HG03066 (cell line): ENCODE data around the gene DEPP1.

Source experiments
- ATAC-seq: cut with Tn5 transposase; IDR thresholded peaks from one replicate; pipeline ENCODE4 v1.9.1; 2021; ENCODE audit warnings: low read depth; ENCODE audit not compliant: unreplicated experiment

DEPP1 gene

DNA sequence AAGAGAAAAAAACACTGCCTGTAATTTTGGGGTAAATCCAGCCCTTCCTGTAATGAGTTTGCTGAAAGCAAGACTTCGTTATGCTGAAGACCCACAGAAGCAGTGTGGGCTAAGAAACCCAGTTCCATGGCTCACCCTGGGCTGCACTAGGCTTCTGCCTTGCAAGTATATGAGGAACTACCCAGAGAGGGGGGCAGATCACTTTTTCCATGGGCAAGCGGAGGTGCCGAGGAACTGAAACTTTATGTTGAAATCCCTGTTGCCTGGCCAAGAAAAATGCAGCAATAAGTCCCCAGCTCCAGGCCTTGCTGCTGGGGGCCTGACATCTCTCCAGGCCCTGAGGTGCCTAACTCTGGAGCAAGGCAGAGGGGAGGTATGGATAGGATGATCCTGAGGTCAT, 10.5 kb downstream of the DEPP1 start:
- ATAC-seq, result no peak

GRCh38 chr10:44967616-44968015, 11.0 kb downstream of the DEPP1 start:
- no peak for ATAC-seq

DNA sequence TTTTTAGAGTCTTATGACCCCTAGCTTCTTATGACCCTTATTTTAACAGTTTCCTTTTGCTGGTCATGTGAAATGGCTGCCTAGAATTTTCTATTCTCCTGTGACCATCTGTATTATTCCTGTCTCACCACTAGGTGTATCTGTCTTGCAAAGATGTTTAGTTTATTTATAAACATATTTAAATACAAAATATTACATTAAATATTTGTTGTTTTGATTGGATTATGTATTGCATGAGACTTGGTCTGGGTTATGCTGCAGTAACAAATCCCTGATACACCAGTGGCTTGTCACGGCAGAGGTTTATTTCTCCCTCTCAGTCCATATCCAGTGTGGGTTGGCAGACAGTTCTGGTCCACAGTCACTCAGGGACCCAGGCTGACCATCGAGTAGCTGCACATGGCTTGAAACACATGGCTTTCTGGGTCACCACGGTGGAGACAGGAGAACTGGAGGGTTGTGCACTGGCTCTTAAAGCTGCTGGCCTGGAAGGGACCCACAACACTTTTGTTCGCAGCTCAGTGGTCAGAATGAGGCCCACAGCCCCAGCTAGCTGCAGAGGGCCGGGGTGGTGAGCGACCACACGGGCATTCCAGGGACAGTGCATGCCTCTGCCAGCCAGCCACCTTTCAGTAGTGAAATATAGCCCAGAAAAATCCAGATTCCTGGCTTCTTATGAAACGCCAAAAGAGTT, 11.6 kb downstream of the DEPP1 start:
- ATAC-seq, result no peak

GRCh38 chr10:44966129-44966815, 12.3 kb downstream of the DEPP1 start:
- ATAC-seq, result no peak

DNA sequence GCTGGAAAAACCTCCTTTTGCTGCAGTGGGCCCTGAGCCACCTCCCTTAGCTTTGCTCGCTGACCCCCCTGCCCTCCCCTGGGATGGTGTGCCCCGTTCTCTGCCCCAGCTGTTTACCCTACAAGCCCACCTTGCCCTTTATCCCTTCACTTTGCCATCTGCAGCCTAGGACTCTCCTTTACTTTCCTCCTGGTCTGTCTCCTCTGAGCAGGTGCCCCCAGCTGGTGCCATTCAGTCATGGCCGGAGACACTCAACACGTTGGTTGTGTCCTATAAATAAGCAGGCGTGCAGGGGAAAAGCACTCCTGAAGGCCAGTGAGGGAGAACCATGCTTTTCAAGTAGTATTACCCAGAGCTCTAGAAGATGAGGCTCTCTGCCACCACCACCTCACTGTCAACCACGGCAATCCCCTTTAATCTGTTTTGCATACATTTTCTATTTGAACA, 12.9 kb downstream of the DEPP1 start:
- no peak for ATAC-seq

- no peak for ATAC-seq
Measured at GRCh38 chr10:44965104-44965503, 13.5 kb downstream of the DEPP1 start.

DNA sequence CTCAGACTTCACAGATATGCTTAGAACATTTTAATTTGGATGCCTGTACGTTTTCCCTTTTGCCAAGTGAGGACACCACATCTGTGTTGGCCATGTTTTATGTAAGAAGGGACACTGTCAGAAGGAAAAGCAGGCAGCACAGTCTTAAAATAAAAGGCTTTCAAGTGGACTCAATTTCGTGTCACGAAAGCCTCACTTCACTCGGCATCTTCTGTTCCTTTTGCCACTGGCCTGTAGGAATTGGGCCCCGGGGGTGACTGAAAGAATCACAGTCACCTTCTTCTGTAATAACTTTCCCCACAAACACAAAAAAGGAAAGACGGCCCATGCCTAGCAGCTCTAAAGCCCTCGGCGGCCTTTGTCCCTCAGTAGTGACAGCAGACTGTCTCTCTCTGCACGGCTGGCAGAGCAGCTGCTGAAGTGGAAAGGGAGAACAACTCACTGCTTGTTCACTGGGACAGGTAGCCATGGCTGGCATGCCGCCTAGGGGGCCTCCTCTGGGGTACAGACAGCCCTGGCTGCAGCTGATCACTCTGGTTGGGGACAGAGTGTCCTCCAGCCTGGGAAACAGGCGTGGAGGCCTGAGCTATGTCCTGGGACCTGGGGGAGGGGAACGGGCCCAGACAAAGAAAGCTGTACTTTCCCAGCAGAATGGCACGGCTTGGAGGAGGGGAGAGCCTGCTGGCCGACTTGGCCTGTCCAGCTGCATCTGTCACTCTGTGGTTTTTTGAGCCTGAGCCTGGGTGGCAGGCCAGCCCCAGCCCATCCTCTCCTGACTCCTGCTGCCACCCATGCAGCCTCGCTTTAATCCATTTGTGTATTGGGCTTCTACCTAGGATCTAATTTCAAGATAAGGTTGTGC, 14.6 kb downstream of the DEPP1 start:
- no peak for ATAC-seq

GRCh38 chr10:44962870-44963738, 15.5 kb downstream of the DEPP1 start:
- ATAC-seq, result no peak

- no peak for ATAC-seq
Measured at GRCh38 chr10:44961931-44962750, 16.5 kb downstream of the DEPP1 start.

- ATAC-seq, result no peak
Measured at GRCh38 chr10:44961230-44961571, 17.4 kb downstream of the DEPP1 start.

DNA sequence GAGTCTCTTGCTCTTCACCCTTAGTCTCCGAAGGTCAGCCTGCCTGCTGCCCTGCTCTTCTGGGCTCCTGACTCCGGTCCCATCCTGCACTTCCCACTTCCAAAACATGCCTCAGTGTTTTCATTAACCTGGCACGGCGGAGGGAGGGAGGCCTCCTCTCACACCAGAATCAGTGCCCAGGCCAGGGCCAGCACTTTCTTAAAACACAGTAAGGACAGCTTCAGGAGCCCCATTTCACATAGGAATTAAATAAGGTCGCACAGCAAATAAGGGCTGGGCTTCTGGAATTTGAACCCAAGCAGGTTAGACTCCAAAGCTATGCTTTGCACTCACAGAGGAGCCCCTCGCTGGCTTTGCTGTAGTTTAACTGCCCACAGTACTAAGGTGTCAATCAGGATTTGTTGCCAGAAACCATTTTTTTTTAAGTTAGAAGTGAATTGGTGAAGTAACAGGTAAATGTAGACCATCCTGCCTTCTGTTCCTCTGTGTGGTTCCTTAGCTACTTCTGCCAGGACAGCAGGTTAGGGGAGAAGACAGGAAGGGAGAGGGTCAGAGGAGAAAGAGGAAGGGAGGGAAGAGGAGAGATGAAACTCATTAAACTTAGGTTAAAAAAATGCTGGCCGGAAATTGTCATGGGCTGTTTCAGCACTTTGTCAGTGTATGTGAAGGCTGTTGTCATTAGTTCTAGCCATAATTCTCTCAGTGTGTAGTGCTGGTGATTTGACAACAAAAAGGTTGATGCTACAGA, 18.0 kb downstream of the DEPP1 start:
- ATAC-seq, result no peak

DNA sequence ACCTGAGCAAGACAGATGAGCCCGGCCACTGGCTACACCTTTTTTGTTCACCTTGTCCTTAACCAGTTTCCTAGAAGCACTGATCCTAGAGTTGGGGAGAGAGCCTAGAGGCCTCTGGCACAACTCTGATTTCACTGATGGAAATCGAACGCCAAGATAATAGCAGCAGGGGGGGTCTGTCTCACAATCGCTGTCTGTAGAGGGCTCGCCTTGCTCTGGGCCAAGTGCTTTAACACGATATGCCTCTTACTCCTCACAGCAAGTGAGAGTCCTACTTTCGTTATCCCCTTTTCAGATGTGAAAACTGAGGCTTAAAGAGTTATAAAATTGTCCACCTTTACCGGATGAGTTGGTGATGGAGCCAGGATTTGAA, 18.5 kb downstream of the DEPP1 start:
- no peak for ATAC-seq

GRCh38 chr10:44959247-44960087, 19.1 kb downstream of the DEPP1 start, which contains the start of gene RASSF4:
RASSF4 (plus strand) TSS chr10:44959802; CDS start chr10:44970203, 10,401 bp downstream.
- ATAC-seq, result peak; percentile 93

DNA sequence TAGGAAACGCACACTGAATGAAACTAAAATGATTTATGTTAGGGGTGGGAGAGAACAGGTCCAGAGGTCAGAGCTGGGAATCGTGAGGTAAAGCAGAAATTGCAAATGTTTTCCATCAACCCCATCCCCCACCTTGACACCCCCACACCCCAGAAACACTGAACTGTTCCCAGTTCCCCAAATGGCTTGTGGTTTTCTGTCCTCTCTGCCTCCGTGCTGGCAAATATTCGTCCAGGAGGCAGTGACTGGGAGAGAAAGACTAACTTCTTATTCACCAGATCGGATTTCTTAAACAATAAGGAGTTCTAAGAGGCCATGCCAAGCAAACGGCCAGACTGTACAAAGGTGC, 19.7 kb downstream of the DEPP1 start:
- ATAC-seq, result no peak

- ATAC-seq, result no peak
Measured at GRCh38 chr10:44958196-44958897, 20.3 kb downstream of the DEPP1 start.

GRCh38 chr10:44956717-44957706, 21.6 kb downstream of the DEPP1 start:
- ATAC-seq, result no peak
